H9 (cell line): ENCODE results near the gene OSBPL8. TPM values are rescaled to one million over a fixed set of nuclear protein-coding genes. Genes with fewer than 3 reads are reported as not detected.

ENCODE experiments used
- DNase-seq: peaks from one replicate; pipeline ENCODE4 v3.0.0-alpha.2; 2017
- H2AFZ ChIP-seq: one replicate; pipeline ENCODE4 v1.6.1; 2013; ENCODE audit warnings: mild to moderate bottlenecking, low read length, control low read depth, moderate library complexity
- H2AK5ac ChIP-seq: 2 replicates; pipeline ENCODE4 v1.6.1; 2013; ENCODE audit warnings: low read length, control low read depth, mixed read lengths; ENCODE audit not compliant: insufficient read length
- H2BK120ac ChIP-seq: one replicate; pipeline ENCODE4 v1.6.1; 2013; ENCODE audit warnings: low read depth, mild to moderate bottlenecking, low read length, control low read depth, inconsistent platforms; ENCODE audit not compliant: poor library complexity, severe bottlenecking
- H2BK12ac ChIP-seq: 2 replicates; pipeline ENCODE4 v1.6.1; 2013; ENCODE audit warnings: low read length, control low read depth, mixed read lengths, low read depth; ENCODE audit not compliant: insufficient read length
- H2BK15ac ChIP-seq: 2 replicates; pipeline ENCODE4 v1.6.1; 2013; ENCODE audit warnings: low read depth, low read length, control low read depth
- H2BK20ac ChIP-seq: one replicate; pipeline ENCODE4 v1.6.1; 2013; ENCODE audit warnings: low read depth, mild to moderate bottlenecking, low read length, control low read depth, inconsistent platforms; ENCODE audit not compliant: poor library complexity, severe bottlenecking
- H2BK5ac ChIP-seq: 2 replicates; pipeline ENCODE4 v1.6.1; 2013; ENCODE audit warnings: low read length, control low read depth, mixed read lengths; ENCODE audit not compliant: insufficient read length
- H3K14ac ChIP-seq: 2 replicates; pipeline ENCODE4 v1.6.1; 2013; ENCODE audit warnings: low read length, control low read depth; ENCODE audit not compliant: insufficient read depth
- H3K18ac ChIP-seq: 2 replicates; pipeline ENCODE4 v1.6.1; 2013; ENCODE audit warnings: low read depth, mild to moderate bottlenecking, mixed read lengths, low read length, control low read depth; ENCODE audit not compliant: insufficient read length
- H3K23ac ChIP-seq: 2 replicates; pipeline ENCODE4 v1.6.1; 2013; ENCODE audit warnings: low read length, control low read depth, mixed read lengths, low read depth; ENCODE audit not compliant: insufficient read length
- H3K23me2 ChIP-seq: 2 replicates; pipeline ENCODE4 v1.6.1; 2013; ENCODE audit warnings: low read depth, mild to moderate bottlenecking, mixed read lengths, low read length, control low read depth; ENCODE audit not compliant: insufficient read length, poor library complexity, severe bottlenecking
- H3K27ac ChIP-seq: 2 replicates; pipeline ENCODE4 v1.5.1; 2013; ENCODE audit warnings: low read length, control low read depth, mixed read lengths, low read depth; ENCODE audit not compliant: insufficient read length
- H3K27me3 ChIP-seq: 2 replicates; pipeline ENCODE4 v1.6.1; 2013; ENCODE audit warnings: low read length, control low read depth, inconsistent platforms; ENCODE audit not compliant: insufficient read depth
- H3K4ac ChIP-seq: 2 replicates; pipeline ENCODE4 v1.6.1; 2013; ENCODE audit warnings: low read depth, mild to moderate bottlenecking, control low read depth, inconsistent platforms, low read length, moderate library complexity
- H3K4me1 ChIP-seq: 2 replicates; pipeline ENCODE4 v1.6.1; 2013; ENCODE audit warnings: low read length, control low read depth, inconsistent platforms; ENCODE audit not compliant: insufficient read depth
- H3K4me2 ChIP-seq: 2 replicates; pipeline ENCODE4 v1.6.1; 2013; ENCODE audit warnings: low read length, control low read depth, mixed read lengths; ENCODE audit not compliant: insufficient read length, insufficient read depth
- H3K56ac ChIP-seq: 2 replicates; pipeline ENCODE4 v1.6.1; 2013; ENCODE audit warnings: low read depth, mild to moderate bottlenecking, mixed read lengths, low read length, control low read depth; ENCODE audit not compliant: insufficient read length
- H3K79me1 ChIP-seq: 2 replicates; pipeline ENCODE4 v1.6.1; 2013; ENCODE audit warnings: low read depth, mild to moderate bottlenecking, moderate library complexity, low read length, control low read depth, inconsistent platforms; ENCODE audit not compliant: insufficient read depth, poor library complexity, severe bottlenecking
- H3K79me2 ChIP-seq: 2 replicates; pipeline ENCODE4 v1.6.1; 2013; ENCODE audit warnings: low read length, control low read depth, inconsistent platforms; ENCODE audit not compliant: insufficient read depth
- H3K9ac ChIP-seq: 2 replicates; pipeline ENCODE4 v1.6.1; 2013; ENCODE audit warnings: low read length, control low read depth, mixed read lengths; ENCODE audit not compliant: insufficient read length; ENCODE audit errors: extremely low read depth
- H3K9me3 ChIP-seq: one replicate; pipeline ENCODE4 v1.6.1; 2013; ENCODE audit warnings: low read depth, low read length, inconsistent platforms; ENCODE audit not compliant: control insufficient read depth
- H3T11ph ChIP-seq: one replicate; pipeline ENCODE4 v1.6.1; 2013; ENCODE audit warnings: mild to moderate bottlenecking, low read length, control low read depth, inconsistent platforms
- H4K20me1 ChIP-seq: one replicate; pipeline ENCODE4 v1.6.1; 2013; ENCODE audit not compliant: control insufficient read depth, insufficient read length, insufficient read depth
- H4K5ac ChIP-seq: 2 replicates; pipeline ENCODE4 v1.6.1; 2013; ENCODE audit warnings: low read depth, mild to moderate bottlenecking, mixed read lengths, low read length, control low read depth; ENCODE audit not compliant: insufficient read length
- H4K8ac ChIP-seq: replicated peaks from 2 replicates; pipeline ENCODE4 v1.6.1; 2013; ENCODE audit warnings: low read length, control low read depth, mixed read lengths, low read depth; ENCODE audit not compliant: insufficient read length
- H4K91ac ChIP-seq: 2 replicates; pipeline ENCODE4 v1.6.1; 2013; ENCODE audit warnings: low read depth, mild to moderate bottlenecking, moderate library complexity, mixed read lengths, low read length, control low read depth; ENCODE audit not compliant: insufficient read length
- H3K27ac Mint-ChIP-seq, 3 experiments: 2 replicates in 2 of 3; 3 replicates in 1 of 3; pipeline ENCODE4 v1.8.0; 2020 to 2021; ENCODE audit warnings: mixed read lengths in 3 of 3, mild to moderate bottlenecking in 1 of 3, moderate library complexity in 1 of 3
- H3K27me3 Mint-ChIP-seq: 2 replicates; pipeline ENCODE4 v1.8.0; 2021; ENCODE audit warnings: low read depth, mild to moderate bottlenecking, moderate library complexity, mixed read lengths
- H3K36me3 Mint-ChIP-seq, 3 experiments: 2 replicates in 2 of 3; 3 replicates in 1 of 3; pipeline ENCODE4 v1.8.0; 2020 to 2021; ENCODE audit warnings: low read depth in 3 of 3, mixed read lengths in 3 of 3; ENCODE audit not compliant: insufficient read depth in 1 of 3
- H3K4me1 Mint-ChIP-seq, 2 experiments: 2 replicates each; pipeline ENCODE4 v1.8.0; 2020; ENCODE audit warnings: mixed read lengths in 2 of 2
- H3K4me3 Mint-ChIP-seq, 2 experiments: 2 replicates in 1 of 2; 3 replicates in 1 of 2; pipeline ENCODE4 v1.8.0; 2020 to 2021; ENCODE audit warnings: mild to moderate bottlenecking in 2 of 2, mixed read lengths in 2 of 2, moderate library complexity in 1 of 2
- H3K9me3 Mint-ChIP-seq, 2 experiments: 2 replicates in 1 of 2; 3 replicates in 1 of 2; pipeline ENCODE4 v1.8.0; 2020; ENCODE audit warnings: mild to moderate bottlenecking in 2 of 2, mixed read lengths in 2 of 2, moderate library complexity in 1 of 2
- CTCF ChIP-seq: fragments of 200-600 bp; sonication (generic); conservative IDR thresholded peaks from 3 replicates; pipeline ENCODE4 v1.8.0; 2021; ENCODE audit warnings: antibody characterized with exemption, mild to moderate bottlenecking
- whole genome bisulfite sequencing: extraction: QIAGEN DNeasy Blood & Tissue Kit; methylation state at CpG from one replicate; pipeline ENCODE4 v1.1.7; 2013; ENCODE audit warnings: missing lambda C conversion rate, low lambda C conversion rate, mixed read lengths; ENCODE audit not compliant: insufficient read length; ENCODE audit errors: extremely low coverage; 5-methylcytosine and 5-hydroxymethylcytosine counted together
- total RNA-seq: library from RNA; stranded (reverse); gene quantifications from 2 replicates; pipeline ENCODE4 v1.2.1, GENCODE V29; 2021

OSBPL8 gene
- total RNA-seq, 1 experiment from 2014 or later: 61.2 TPM

- Histone ChIP-seq H4K5ac (no peak overlapping the region), H2BK5ac (no peak overlapping the region), H2AFZ (no peak overlapping the region), H3K14ac (no peak overlapping the region), H4K20me1 (no peaks in the 10 kb centered on the region), H2BK12ac (no peak overlapping the region), H3K18ac (no peak overlapping the region), H2BK15ac (no peak overlapping the region), H3K23me2 (no peaks in the 10 kb centered on the region), H3K23ac (no peak overlapping the region), H4K8ac (no peak overlapping the region), H3K4me1 (no peaks in the 10 kb centered on the region; the same call in 1 of the 2 replicates), H3K27ac (no peak overlapping the region), H3T11ph (no peak overlapping the region), H3K27me3 (no peaks in the 10 kb centered on the region), H3K9ac (no peak overlapping the region), H2BK120ac (no peak overlapping the region), H3K4me2 (no peak overlapping the region), H3K4ac (no peak overlapping the region), H4K91ac (no peak overlapping the region), H2AK5ac (no peak overlapping the region), H3K56ac (no peak overlapping the region), H3K79me1 (peaks cover 3% of the 10 kb centered on the region), H2BK20ac (no peak overlapping the region), H3K79me2 (no peaks in the 10 kb centered on the region), H3K9me3 (no peaks in the 10 kb centered on the region)
- Mint-ChIP-seq H3K27me3 (no peaks in the 10 kb centered on the region), H3K27ac (no peak overlapping the region), H3K36me3 (no peaks in the 10 kb centered on the region), H3K4me1 (peaks cover 9 to 11% of the 10 kb centered on the region in 2 experiments), H3K4me3 (no peak overlapping the region), H3K9me3 (no peaks in the 10 kb centered on the region)
- WGBS: no CpG with 5 or more reads among the region's 2 CpGs
- TF ChIP-seq CTCF: no peak
- DNase-seq: no peak
Measured at GRCh38 chr12:76462668-76463224, 96.8 kb downstream of the OSBPL8 start.
